WTC11 (cell line): ENCODE data around the gene TBX2.
"Not testable (repeated sequence)": the region's sequence is repeated elsewhere in the genome, so short reads cannot be mapped to it uniquely, and the experiment has no call there.

ENCODE experiments used
- FOXK1 ChIP-seq: sonication (generic); formaldehyde crosslinking; IDR thresholded peaks from 2 replicates; pipeline ENCODE4 v1.8.0; 2022; ENCODE audit warnings: mild to moderate bottlenecking, moderate library complexity, missing genetic modification reagents
- MAX ChIP-seq: sonication (generic); formaldehyde crosslinking; IDR thresholded peaks from 2 replicates; pipeline ENCODE4 v1.8.0; 2022; ENCODE audit warnings: mild to moderate bottlenecking, missing genetic modification reagents
- MXD4 ChIP-seq: fragments of 250-450 bp; sonication (Bioruptor Pico); IDR thresholded peaks from 2 replicates; pipeline ENCODE4 v1.8.0; 2021; ENCODE audit warnings: mild to moderate bottlenecking, moderate library complexity, borderline replicate concordance

GRCh38 chr17:61359513-61359912 is 40.1 kb upstream of the TBX2 start:
- not testable (repeated sequence) for TF ChIP-seq MAX, FOXK1, MXD4 (CRISPR knock-in tag)
